Kidney (tissue), 14 donors: Measurements from ENCODE around the gene HDAC6. TPM values are rescaled to one million over a fixed set of nuclear protein-coding genes. Genes with fewer than 3 reads are reported as not detected.
"Not testable (repeated sequence)": the region's sequence is repeated elsewhere in the genome, so short reads cannot be mapped to it uniquely, and the experiment has no call there.

Experiments used
- DNase-seq, 5 donors: peaks; one replicate each; pipeline ENCODE4 v3.0.0-alpha.2; 2013 to 2020
- FAIRE-seq: peaks from 2 replicates; lab custom pipeline; 2012; peaks lifted over from hg19 to GRCh38; lab: Jason Lieb, UNC
- H3K27ac ChIP-seq, 2 donors: one replicate each; pipeline ENCODE4 v1.7.0; 2013; ENCODE audit warnings: low read depth in 2 of 2, low read length in 2 of 2, inconsistent platforms in 1 of 2
- H3K27me3 ChIP-seq: one replicate; pipeline ENCODE4 v1.7.1; 2013; ENCODE audit warnings: low read length, inconsistent platforms; ENCODE audit not compliant: control insufficient read depth, insufficient read depth
- H3K36me3 ChIP-seq, 3 donors: one replicate each; pipeline versions ENCODE4 v1.7.0 to v1.7.1; 2013; ENCODE audit warnings: low read length in 3 of 3, control low read depth in 1 of 3, inconsistent platforms in 1 of 3; ENCODE audit not compliant: insufficient read depth in 3 of 3, control insufficient read depth in 2 of 3
- H3K4me1 ChIP-seq, 3 donors: one replicate each; pipeline versions ENCODE4 v1.7.0 to v1.7.1; 2013; ENCODE audit warnings: low read length in 3 of 3, inconsistent platforms in 1 of 3, low read depth in 1 of 3; ENCODE audit not compliant: control insufficient read depth in 2 of 3, insufficient read depth in 2 of 3
- H3K4me3 ChIP-seq, 3 donors: one replicate each; pipeline versions ENCODE4 v1.7.0 to v1.8.1; 2013; ENCODE audit warnings: low read length in 3 of 3, control low read depth in 1 of 3, inconsistent platforms in 1 of 3
- H3K9ac ChIP-seq, 3 donors: one replicate each; pipeline versions ENCODE4 v1.7.0 to v1.7.1; 2013; ENCODE audit warnings: low read length in 3 of 3, control low read depth in 1 of 3, inconsistent platforms in 1 of 3
- H3K9me3 ChIP-seq, 3 donors: one replicate each; pipeline versions ENCODE4 v1.7.0 to v1.7.1; 2013; ENCODE audit warnings: low read length in 3 of 3, control low read depth in 1 of 3, inconsistent platforms in 1 of 3; ENCODE audit not compliant: control insufficient read depth in 2 of 3, insufficient read depth in 1 of 3
- intact Hi-C: fragments of 100-400 bp; cut with DNase I; formaldehyde crosslinking; loops from one replicate; pipeline ENCODE4 v1.11.1; 2022
- polyA plus RNA-seq: library from polyadenylated mRNA; stranded (reverse); fragments of 350-450 nt; fragmentation: Illumina TruSeq; extraction: RNeasy Lipid Tissue Mini Kit (QIAGEN cat#74804); gene quantifications from one replicate; pipeline ENCODE4 v1.2.3, GENCODE V29; 2014; ENCODE audit warnings: low read depth, low replicate concordance; ENCODE audit not compliant: insufficient read depth
- total RNA-seq: library from RNA; stranded (reverse); fragmentation: NEBNext Ultra II Directional; extraction: Animal tissue kit (Norgen Biotek cat#: 25700); gene quantifications from one replicate; pipeline ENCODE4 v1.2.1, GENCODE V29; 2021
- TF ChIP-seq, protein P1 (sequence below): IDR thresholded peaks from 3 replicates; pipeline ENCODE4 v1.5.1; 2012; ENCODE audit warnings: mild to moderate bottlenecking, moderate library complexity, borderline replicate concordance; ENCODE audit not compliant: insufficient read depth; ENCODE audit errors: extremely low read depth
- donor health status: control.
- donor health status: control.
- donor health status: control.
- donor health status: control.
- donor health status: control.
- donor health status: DM: yes; HTN: yes; CAD: no.
- donor health status: Normal renal cell carcinoma (clear cell type).

HDAC6 gene
- total and polyA plus RNA-seq, 2 donors from 2014 or later: 96.9 to 123 TPM

DNA sequence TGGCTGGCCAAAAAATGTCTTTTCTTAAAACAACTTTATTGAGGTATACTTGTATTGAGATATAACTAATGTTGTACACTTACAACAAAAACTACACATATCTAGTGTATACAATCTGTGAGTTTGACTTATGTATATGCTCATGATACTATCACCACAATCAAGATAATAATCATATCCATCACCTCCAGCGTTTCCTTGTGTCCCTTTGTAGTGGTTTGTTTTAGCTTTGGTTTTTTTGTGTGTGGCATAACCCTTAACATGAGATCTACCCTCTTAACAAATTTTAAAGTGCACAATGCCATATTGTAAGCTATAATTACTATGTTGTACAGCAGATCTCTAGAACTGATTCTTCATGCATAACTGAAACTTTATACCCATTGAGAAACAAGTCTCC lies 47.0 kb downstream of the HDAC6 start:
- Histone ChIP-seq H3K4me1 (no peaks in the 10 kb centered on the region), H3K27me3 (no peaks in the 10 kb centered on the region), H3K36me3 (no peaks in the 10 kb centered on the region), H3K9me3 (no peaks in the 10 kb centered on the region), H3K4me3 (no peak overlapping the region), H3K9ac (no peak overlapping the region), H3K27ac (no peak overlapping the region)
- DNase-seq (no peak), FAIRE-seq (no peak)
- TF ChIP-seq, protein P1, sequence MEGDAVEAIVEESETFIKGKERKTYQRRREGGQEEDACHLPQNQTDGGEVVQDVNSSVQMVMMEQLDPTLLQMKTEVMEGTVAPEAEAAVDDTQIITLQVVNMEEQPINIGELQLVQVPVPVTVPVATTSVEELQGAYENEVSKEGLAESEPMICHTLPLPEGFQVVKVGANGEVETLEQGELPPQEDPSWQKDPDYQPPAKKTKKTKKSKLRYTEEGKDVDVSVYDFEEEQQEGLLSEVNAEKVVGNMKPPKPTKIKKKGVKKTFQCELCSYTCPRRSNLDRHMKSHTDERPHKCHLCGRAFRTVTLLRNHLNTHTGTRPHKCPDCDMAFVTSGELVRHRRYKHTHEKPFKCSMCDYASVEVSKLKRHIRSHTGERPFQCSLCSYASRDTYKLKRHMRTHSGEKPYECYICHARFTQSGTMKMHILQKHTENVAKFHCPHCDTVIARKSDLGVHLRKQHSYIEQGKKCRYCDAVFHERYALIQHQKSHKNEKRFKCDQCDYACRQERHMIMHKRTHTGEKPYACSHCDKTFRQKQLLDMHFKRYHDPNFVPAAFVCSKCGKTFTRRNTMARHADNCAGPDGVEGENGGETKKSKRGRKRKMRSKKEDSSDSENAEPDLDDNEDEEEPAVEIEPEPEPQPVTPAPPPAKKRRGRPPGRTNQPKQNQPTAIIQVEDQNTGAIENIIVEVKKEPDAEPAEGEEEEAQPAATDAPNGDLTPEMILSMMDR: no peak
- intact Hi-C loops: no loop called here

DNA sequence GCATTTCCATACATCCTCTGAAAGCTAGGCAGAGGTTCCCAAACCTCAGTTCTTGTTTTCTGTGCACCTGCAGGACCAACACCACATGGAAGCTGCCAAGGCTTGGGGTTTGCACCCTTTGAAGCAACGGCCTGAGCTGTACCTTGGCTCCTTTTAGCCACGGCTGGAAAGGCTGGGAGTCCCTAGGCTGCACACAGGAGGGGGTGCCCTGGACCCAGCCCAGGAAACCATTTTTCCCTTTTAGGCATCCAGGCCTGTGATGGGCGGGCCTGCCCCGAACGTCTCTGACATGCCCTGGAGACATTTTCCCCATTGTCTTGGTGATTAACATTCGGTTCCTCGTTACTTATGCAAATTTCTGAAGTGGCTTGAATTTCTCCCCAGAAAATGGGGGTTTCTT lies 51.0 kb downstream of the HDAC6 start:
- no peak overlapping the region for H3K9ac ChIP-seq
- H3K4me3 ChIP-seq: no peak overlapping the region
- intact Hi-C loops: no loop called here
- H3K27ac ChIP-seq: no peak overlapping the region
- TF ChIP-seq, protein P1: no peak
- H3K4me1 ChIP-seq: no peaks in the 10 kb centered on the region
- no peaks in the 10 kb centered on the region for H3K36me3 ChIP-seq
- DNase-seq (no peak), FAIRE-seq (no peak)
- no peaks in the 10 kb centered on the region for H3K9me3 ChIP-seq
- no peaks in the 10 kb centered on the region for H3K27me3 ChIP-seq

DNA sequence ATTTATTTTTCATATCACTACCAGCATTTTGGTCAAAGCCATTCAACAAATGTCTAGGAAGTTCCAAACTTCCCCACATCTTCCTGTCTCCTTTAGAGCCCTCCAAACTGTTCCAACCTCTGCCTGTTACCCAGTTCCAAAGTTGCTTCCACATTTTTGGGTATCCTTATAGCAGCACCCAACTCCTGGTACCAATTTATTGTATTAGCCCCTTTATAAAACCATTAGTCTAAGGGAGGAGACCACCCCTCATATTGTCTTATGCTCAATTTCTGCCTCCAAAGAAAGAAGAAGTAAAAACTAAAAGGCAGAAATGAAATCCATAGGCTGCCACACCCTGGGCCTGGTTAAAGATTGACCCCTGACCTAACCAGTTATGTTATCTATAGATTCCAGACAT lies 51.6 kb downstream of the HDAC6 start:
- intact Hi-C loops, H3K9me3 ChIP-seq, H3K36me3 ChIP-seq, H3K4me3 ChIP-seq, H3K9ac ChIP-seq, DNase-seq, H3K4me1 ChIP-seq, FAIRE-seq, H3K27ac ChIP-seq, H3K27me3 ChIP-seq: not testable (repeated sequence)

DNA sequence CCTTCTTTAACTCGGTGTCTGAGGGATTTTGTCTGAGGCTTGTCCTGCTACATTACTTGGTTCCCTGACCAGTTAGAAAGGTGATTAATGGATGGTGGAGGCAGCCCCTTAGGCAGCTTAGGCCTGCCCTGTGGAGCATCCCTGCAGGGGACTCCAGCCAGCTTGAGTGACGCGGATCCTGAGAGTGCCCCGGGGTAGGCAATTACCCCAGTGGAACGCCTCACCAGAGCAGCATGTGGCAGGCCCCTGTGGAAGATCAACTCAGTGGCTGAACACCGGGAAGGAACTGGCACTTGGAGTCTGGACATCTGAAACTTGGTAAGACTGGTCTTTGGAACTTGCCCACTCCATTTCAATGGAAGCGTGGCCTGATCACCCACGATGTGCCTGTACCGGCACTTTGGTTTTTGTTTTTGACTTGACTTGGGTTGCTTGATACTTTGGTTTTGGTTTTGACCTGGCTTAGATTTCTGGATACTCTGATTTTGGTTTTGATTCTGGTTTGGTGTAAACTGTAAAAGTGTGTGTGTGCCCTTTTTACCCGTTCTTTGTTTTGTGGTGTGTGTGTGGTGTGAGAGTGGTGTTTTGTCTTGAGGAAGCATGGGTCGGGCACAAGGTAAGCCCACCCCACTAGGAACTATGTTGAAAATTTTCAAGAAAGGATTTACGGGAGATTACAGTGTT lies 52.4 kb downstream of the HDAC6 start:
- intact Hi-C loops, H3K9me3 ChIP-seq, H3K4me1 ChIP-seq, H3K36me3 ChIP-seq, H3K27me3 ChIP-seq, H3K4me3 ChIP-seq, H3K9ac ChIP-seq, FAIRE-seq, DNase-seq, H3K27ac ChIP-seq: not testable (repeated sequence)
